Mucosa of descending colon (tissue), 3 donors: ENCODE results near the gene ROBO1. TPM values are rescaled to one million over a fixed set of nuclear protein-coding genes. Genes with fewer than 3 reads are reported as not detected.
A peak's percentile ranks its signal among the peaks of the same experiment; 100 is the strongest.

Experiments used
- ATAC-seq: fragments of 200-7000 bp; cut with Tn5 transposase; one replicate; pipeline ENCODE4 v1.9.1; 2020; ENCODE audit warnings: mild to moderate bottlenecking, moderate library complexity
- DNase-seq, 3 donors: peaks; one replicate each; pipeline ENCODE4 v3.0.0-alpha.2; 2020
- H3K36me3 ChIP-seq: fragments of 200-600 bp; one replicate; pipeline ENCODE4 v1.8.0; 2021; ENCODE audit warnings: low read depth, mild to moderate bottlenecking
- H3K4me1 ChIP-seq: fragments of 200-600 bp; one replicate; pipeline ENCODE4 v1.8.0; 2021; ENCODE audit warnings: low read depth, mild to moderate bottlenecking
- H3K4me3 ChIP-seq: fragments of 200-600 bp; one replicate; pipeline ENCODE4 v1.8.0; 2021; ENCODE audit warnings: mild to moderate bottlenecking
- H3K9me3 ChIP-seq: fragments of 200-600 bp; one replicate; pipeline ENCODE4 v1.8.0; 2021; ENCODE audit warnings: mild to moderate bottlenecking
- intact Hi-C, 2 donors: fragments of 100-400 bp; cut with DNase I in 1 of 2; cut with micrococcal nuclease in 1 of 2; formaldehyde crosslinking; loops; one replicate each; pipeline versions ENCODE4 v1.11.0 to v1.11.1; 2022; cut with DNase I, micrococcal nuclease
- total RNA-seq, 3 donors: library from RNA; stranded (reverse); fragmentation: NEBNext Ultra II Directional in 2 of 3; extraction: Animal tissue kit (Norgen Biotek cat#: 25700) in 2 of 3; gene quantifications; one replicate each; pipeline versions ENCODE4 v1.2.1 to v1.2.4, GENCODE V29; 2021 to 2023
- TF ChIP-seq, protein P1 (sequence below): fragments of 200-600 bp; IDR thresholded peaks from one replicate; pipeline ENCODE4 v1.8.0; 2022; ENCODE audit warnings: antibody characterized with exemption, mild to moderate bottlenecking
- donor health status: DM: no; HTN: no; CAD: no; lungs with moderate emphysema.
- donor health status: DM: no; HTN: no; CAD: no.
- donor health status: DM: no; HTN: yes; CAD: no.

The ROBO1 gene
- total RNA-seq, 3 donors from 2014 or later = 4.3 to 22.7 (median 10.1) TPM

DNA sequence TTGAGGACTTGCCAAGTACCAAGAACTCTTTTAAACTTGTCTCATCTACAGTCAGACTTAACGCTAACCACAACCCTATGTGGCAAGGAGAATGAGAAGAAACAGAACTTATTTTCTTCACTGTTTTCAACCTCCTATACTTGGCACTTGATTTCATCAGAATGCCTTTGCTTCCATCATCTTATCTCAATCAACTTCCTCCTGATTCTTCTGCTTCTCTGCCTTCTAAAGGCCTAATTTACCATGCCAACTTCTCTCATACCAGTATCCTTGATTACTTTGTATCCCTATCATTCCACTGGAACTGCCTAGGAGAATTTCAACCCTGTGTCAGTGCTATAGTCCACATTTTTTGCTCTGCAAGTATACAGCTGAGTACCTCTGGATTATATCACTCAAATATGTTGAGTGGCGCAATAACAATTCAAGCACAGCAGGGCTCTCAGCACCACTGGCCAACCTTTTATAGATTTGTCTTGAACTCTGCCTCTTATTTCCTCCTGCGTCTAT is 413.6 kb downstream of the ROBO1 start:
- no peak overlapping the region for H3K4me3 ChIP-seq
- DNase-seq (no peak), ATAC-seq (peak; percentile 16)
- H3K36me3 ChIP-seq = no peaks in the 10 kb centered on the region
- no peaks in the 10 kb centered on the region for H3K4me1 ChIP-seq
- intact Hi-C loops = no loop called here
- no peaks in the 10 kb centered on the region for H3K9me3 ChIP-seq
- TF ChIP-seq, protein P1, sequence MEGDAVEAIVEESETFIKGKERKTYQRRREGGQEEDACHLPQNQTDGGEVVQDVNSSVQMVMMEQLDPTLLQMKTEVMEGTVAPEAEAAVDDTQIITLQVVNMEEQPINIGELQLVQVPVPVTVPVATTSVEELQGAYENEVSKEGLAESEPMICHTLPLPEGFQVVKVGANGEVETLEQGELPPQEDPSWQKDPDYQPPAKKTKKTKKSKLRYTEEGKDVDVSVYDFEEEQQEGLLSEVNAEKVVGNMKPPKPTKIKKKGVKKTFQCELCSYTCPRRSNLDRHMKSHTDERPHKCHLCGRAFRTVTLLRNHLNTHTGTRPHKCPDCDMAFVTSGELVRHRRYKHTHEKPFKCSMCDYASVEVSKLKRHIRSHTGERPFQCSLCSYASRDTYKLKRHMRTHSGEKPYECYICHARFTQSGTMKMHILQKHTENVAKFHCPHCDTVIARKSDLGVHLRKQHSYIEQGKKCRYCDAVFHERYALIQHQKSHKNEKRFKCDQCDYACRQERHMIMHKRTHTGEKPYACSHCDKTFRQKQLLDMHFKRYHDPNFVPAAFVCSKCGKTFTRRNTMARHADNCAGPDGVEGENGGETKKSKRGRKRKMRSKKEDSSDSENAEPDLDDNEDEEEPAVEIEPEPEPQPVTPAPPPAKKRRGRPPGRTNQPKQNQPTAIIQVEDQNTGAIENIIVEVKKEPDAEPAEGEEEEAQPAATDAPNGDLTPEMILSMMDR = no peak

DNA sequence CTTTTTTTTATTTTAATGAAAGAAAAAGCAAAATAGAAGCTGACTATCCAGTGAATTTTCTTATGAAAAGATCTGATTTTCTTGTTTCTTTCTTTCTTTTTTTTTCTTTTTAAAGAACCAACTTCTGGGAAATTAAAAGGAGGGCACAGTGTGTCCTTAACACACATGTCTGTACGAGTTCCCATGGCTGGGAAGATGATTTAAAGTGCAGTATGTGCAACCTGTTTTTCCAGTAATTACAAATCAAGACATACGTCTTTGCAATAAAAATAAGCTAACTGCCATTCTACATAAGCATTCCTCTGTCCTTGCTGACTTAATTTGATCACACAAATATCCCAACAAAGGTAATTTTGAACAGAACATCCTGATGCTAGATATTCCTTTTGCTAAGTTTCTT is 416.1 kb downstream of the ROBO1 start:
- intact Hi-C loops = no loop called here
- TF ChIP-seq, protein P1 = no peak
- ATAC-seq = no peak

DNA sequence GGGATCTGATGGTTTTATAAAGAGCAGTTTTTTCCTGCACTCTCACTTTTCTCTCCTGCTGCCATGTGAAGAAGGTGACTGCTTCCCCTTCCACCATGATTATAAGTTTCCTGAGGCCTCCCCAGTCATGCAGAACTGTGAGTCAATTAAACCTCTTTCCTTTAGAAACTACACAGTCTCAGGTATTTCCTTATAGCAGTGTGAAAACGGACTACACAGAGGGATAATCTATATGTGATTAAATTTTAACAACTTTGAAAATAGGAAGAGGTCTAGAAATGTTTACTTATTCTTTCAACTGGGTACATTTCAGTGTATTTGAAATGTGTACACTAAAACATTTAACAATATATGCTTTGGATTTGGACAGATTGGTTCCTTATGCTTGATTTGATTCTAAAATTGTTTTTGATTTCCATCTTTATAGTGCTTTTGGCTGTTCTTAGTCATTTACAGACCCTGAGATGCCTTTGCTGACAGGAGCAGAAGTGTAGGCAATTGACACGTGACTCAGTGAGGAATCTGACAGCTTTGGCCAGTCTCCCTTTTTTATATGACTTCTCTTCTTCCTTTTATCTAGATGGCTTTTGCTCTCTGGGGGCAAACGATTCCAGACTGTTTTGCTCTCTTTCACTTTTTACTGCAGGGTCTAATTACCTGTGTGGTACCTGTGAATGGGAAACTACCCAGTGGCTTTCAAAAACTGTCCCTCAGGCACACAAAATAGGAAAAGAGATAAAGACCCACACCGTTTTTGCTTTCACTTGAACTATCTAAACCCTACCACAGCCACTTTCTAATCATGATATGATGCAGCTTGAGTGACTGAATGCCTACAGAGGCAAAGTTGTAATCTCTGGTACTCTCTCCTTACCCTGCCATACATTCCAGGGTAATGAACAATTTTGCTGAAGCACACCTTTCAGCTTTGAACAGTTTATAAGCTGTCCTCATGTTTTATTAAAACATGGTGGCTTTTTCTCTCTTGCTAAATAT is 422.6 kb downstream of the ROBO1 start:
- ATAC-seq = peak; percentile 68

More for the DNA sequence above, 416.1 kb downstream of the ROBO1 start:
- H3K9me3 ChIP-seq = no peaks in the 10 kb centered on the region
- H3K4me1 ChIP-seq = no peaks in the 10 kb centered on the region
- no peak for DNase-seq
- H3K36me3 ChIP-seq = no peaks in the 10 kb centered on the region
- H3K4me3 ChIP-seq = no peak overlapping the region

DNA sequence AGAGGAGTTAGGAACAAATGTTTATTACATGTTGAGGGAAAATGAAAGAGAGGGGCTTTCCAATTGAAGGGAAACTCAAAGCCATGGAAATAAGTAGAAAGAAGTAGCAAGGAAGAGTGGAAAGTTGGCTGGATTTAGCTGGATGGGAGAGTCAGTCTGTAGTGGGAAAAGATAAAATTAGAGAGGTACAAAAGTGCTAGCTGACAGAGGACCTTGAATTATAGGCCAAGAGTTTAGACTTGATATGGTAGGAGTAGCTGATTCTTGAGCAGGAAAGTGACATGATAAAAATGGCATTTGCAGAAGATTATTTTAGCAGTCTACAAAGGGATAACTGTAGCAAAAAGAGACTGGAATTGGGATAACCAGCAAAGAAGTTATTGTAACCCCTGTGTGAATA is 425.8 kb downstream of the ROBO1 start:
- TF ChIP-seq, protein P1 = no peak
- H3K4me3 ChIP-seq = no peak overlapping the region
- peaks cover 5% of the 10 kb centered on the region for H3K4me1 ChIP-seq
- no peaks in the 10 kb centered on the region for H3K36me3 ChIP-seq
- no peak for ATAC-seq
- intact Hi-C loops = no loop called here
- no peak for DNase-seq
- H3K9me3 ChIP-seq = peaks cover 2% of the 10 kb centered on the region

More for the DNA sequence above, 422.6 kb downstream of the ROBO1 start:
- H3K4me1 ChIP-seq = peaks cover 4% of the 10 kb centered on the region
- H3K4me3 ChIP-seq = no peak overlapping the region
- TF ChIP-seq, protein P1 = no peak
- intact Hi-C loops = no loop called here
- H3K9me3 ChIP-seq = peaks cover 2% of the 10 kb centered on the region
- H3K36me3 ChIP-seq = no peaks in the 10 kb centered on the region
- DNase-seq = no peak

DNA sequence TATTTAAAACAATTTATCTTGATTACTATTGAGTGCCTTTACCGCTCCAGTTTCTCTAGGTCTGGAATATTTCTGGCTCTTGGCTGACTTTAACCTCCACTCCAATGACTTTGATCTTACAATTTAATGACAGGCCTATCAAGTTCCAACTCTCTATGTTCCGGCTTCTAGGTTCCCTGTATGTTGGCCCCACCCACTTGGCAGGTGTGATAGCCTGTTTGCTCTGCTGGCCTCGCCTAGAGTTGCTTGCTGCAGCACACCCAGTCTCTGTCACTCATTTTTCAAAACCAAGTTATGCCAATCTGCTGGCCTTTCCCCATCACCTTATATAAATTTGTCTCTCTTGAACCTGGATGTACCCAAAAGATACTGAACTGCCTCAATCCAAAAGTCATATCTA is 428.0 kb downstream of the ROBO1 start:
- TF ChIP-seq, protein P1 = no peak
- intact Hi-C loops = no loop called here
- peaks cover 5% of the 10 kb centered on the region for H3K4me1 ChIP-seq
- no peak overlapping the region for H3K4me3 ChIP-seq
- ATAC-seq (peak; percentile 100), DNase-seq (peak; percentile 78 to 92 (median 80))
- H3K9me3 ChIP-seq = peaks cover 4% of the 10 kb centered on the region
- no peaks in the 10 kb centered on the region for H3K36me3 ChIP-seq
